Liver (tissue), 9 donors: ENCODE results near the gene PAX7. TPM values are rescaled to one million over a fixed set of nuclear protein-coding genes. Genes with fewer than 3 reads are reported as not detected.
A peak's percentile ranks its signal among the peaks of the same experiment; 100 is the strongest.

ENCODE experiments used
- DNase-seq: peaks from one replicate; pipeline ENCODE4 v3.0.0-alpha.2; 2017; ENCODE audit warnings: low spot score
- H3K27ac ChIP-seq, 2 donors: one replicate each; pipeline ENCODE4 v1.7.0; 2013; ENCODE audit warnings: inconsistent platforms in 2 of 2, low read length in 2 of 2, control low read depth in 1 of 2, low read depth in 1 of 2, mild to moderate bottlenecking in 1 of 2
- H3K27me3 ChIP-seq, 4 donors: one replicate each; pipeline versions ENCODE4 v1.6.1 to v1.7.0; 2013; ENCODE audit warnings: low read length in 3 of 4, inconsistent platforms in 1 of 4, mild to moderate bottlenecking in 1 of 4, moderate library complexity in 1 of 4; ENCODE audit not compliant: control insufficient read depth in 4 of 4, insufficient read depth in 4 of 4
- H3K36me3 ChIP-seq, 4 donors: one replicate each; pipeline versions ENCODE4 v1.6.1 to v1.7.0; 2013; ENCODE audit warnings: low read length in 3 of 4, mild to moderate bottlenecking in 3 of 4, low read depth in 1 of 4, moderate library complexity in 1 of 4; ENCODE audit not compliant: control insufficient read depth in 4 of 4, insufficient read depth in 3 of 4
- H3K4me1 ChIP-seq, 4 donors: one replicate each; pipeline versions ENCODE4 v1.6.1 to v1.7.0; 2013; ENCODE audit warnings: low read length in 3 of 4, mild to moderate bottlenecking in 3 of 4, moderate library complexity in 1 of 4; ENCODE audit not compliant: control insufficient read depth in 4 of 4, insufficient read depth in 4 of 4
- H3K4me3 ChIP-seq, 3 donors: one replicate each; pipeline versions ENCODE4 v1.6.1 to v1.7.0; 2013; ENCODE audit warnings: low read length in 3 of 3, control low read depth in 1 of 3, low read depth in 1 of 3, mild to moderate bottlenecking in 1 of 3
- H3K9ac ChIP-seq, 2 donors: one replicate each; pipeline ENCODE4 v1.7.0; 2013; ENCODE audit warnings: low read length in 2 of 2, mild to moderate bottlenecking in 2 of 2, moderate library complexity in 2 of 2, control low read depth in 1 of 2, low read depth in 1 of 2
- H3K9me3 ChIP-seq, 4 donors: one replicate each; pipeline versions ENCODE4 v1.6.1 to v1.7.0; 2013; ENCODE audit warnings: low read length in 3 of 4; ENCODE audit not compliant: control insufficient read depth in 4 of 4
- ATF3 ChIP-seq: IDR thresholded peaks from 2 replicates; pipeline ENCODE4 v1.6.1; 2016; ENCODE audit warnings: antibody characterized with exemption
- CTCF ChIP-seq: fragments of 150-350 bp; IDR thresholded peaks from 2 replicates; pipeline ENCODE4 v1.5.1; 2017; ENCODE audit warnings: improper control_type of control experiment, low read depth, low read length; ENCODE audit not compliant: missing input control
- EGR1 ChIP-seq, 2 donors: IDR thresholded peaks; 2 replicates each; pipeline ENCODE4 v1.6.1; 2016 to 2018; ENCODE audit warnings: antibody characterized with exemption in 2 of 2, low read depth in 2 of 2
- FOXA1 ChIP-seq: IDR thresholded peaks from 2 replicates; pipeline ENCODE4 v1.6.1; 2016; ENCODE audit warnings: antibody characterized with exemption
- FOXA2 ChIP-seq: IDR thresholded peaks from 2 replicates; pipeline ENCODE4 v1.6.1; 2016; ENCODE audit warnings: antibody characterized with exemption
- GABPA ChIP-seq, 2 donors: IDR thresholded peaks in 1 of 2; conservative IDR thresholded peaks in 1 of 2; 2 replicates each; pipeline ENCODE4 v1.6.1; 2016; ENCODE audit warnings: antibody characterized with exemption in 2 of 2, mild to moderate bottlenecking in 1 of 2, moderate library complexity in 1 of 2
- HNF4A ChIP-seq, 2 donors: conservative IDR thresholded peaks; 2 replicates each; pipeline ENCODE4 v1.6.1; 2016; ENCODE audit warnings: antibody characterized with exemption in 2 of 2, mild to moderate bottlenecking in 2 of 2
- HNF4G ChIP-seq: IDR thresholded peaks from 2 replicates; pipeline ENCODE4 v1.6.1; 2016; ENCODE audit warnings: antibody characterized with exemption
- NR2F2 ChIP-seq: IDR thresholded peaks from 2 replicates; pipeline ENCODE4 v1.6.1; 2016; ENCODE audit warnings: antibody characterized with exemption
- RAD21 ChIP-seq, 2 donors: IDR thresholded peaks; 2 replicates each; pipeline ENCODE4 v1.6.1; 2016; ENCODE audit warnings: antibody characterized with exemption in 2 of 2, mild to moderate bottlenecking in 2 of 2
- REST ChIP-seq: IDR thresholded peaks from 2 replicates; pipeline ENCODE4 v1.6.1; 2016; ENCODE audit warnings: antibody characterized with exemption, mild to moderate bottlenecking
- SP1 ChIP-seq: IDR thresholded peaks from 2 replicates; pipeline ENCODE4 v1.6.1; 2018; ENCODE audit warnings: antibody characterized with exemption, mild to moderate bottlenecking
- TAF1 ChIP-seq: conservative IDR thresholded peaks from 2 replicates; pipeline ENCODE4 v1.6.1; 2016; ENCODE audit warnings: antibody characterized with exemption, mild to moderate bottlenecking
- YY1 ChIP-seq: IDR thresholded peaks from 2 replicates; pipeline ENCODE4 v1.6.1; 2016; ENCODE audit warnings: antibody characterized with exemption, mild to moderate bottlenecking
- WGBS: extraction: QIAGEN DNeasy Blood & Tissue Kit; methylation state at CpG from one replicate; pipeline ENCODE4 v1.1.7; 2013; 5-methylcytosine and 5-hydroxymethylcytosine counted together
- polyA plus RNA-seq, 2 donors: library from polyadenylated mRNA; stranded (reverse) in 1 of 2; unstranded in 1 of 2; fragments of 200-250 nt in 1 of 2; fragments of >200 nt in 1 of 2; fragmentation: Nextera tagmentation in 1 of 2; extraction: Ambion mirVana in 1 of 2; gene quantifications; one replicate each; pipeline versions ENCODE4 v1.2.1 to v1.2.3, GENCODE V29; 2013 to 2015
- total RNA-seq, 2 donors: library from RNA; depleted of rRNA; stranded (reverse); fragments of >200 nt; gene quantifications; one replicate each; pipeline ENCODE4 v1.2.3, GENCODE V29; 2014
- donor health status: healthy.
- donor health status: healthy.
- donor health status: healthy.
- donor health status: healthy.
- donor health status: healthy.

Gene PAX7
- total and polyA plus RNA-seq, 4 donors = not detected

GRCh38 chr1:18581420-18581880 lies 49.2 kb upstream of the PAX7 start:
- TF ChIP-seq RAD21 (IDR thresholded peaks at IDR 0.05) (peak; percentile 59 to 84), CTCF (peak; percentile 57), REST (no peak)
- Histone ChIP-seq H3K36me3 (no peaks in the 10 kb centered on the region), H3K27me3 (peaks cover 0 to 4% (median 0%) of the 10 kb centered on the region in 4 donors), H3K4me3 (no peak overlapping the region), H3K27ac (no peak overlapping the region), H3K4me1 (no peaks in the 10 kb centered on the region), H3K9ac (no peak overlapping the region), H3K9me3 (no peaks in the 10 kb centered on the region)
- DNase-seq = peak; percentile 52
- 16% methylated on average over 17 of the region's 17 CpGs for WGBS

GRCh38 chr1:18582890-18583289 lies 47.8 kb upstream of the PAX7 start:
- peaks cover 0 to 4% (median 0%) of the 10 kb centered on the region in 4 donors for H3K27me3 ChIP-seq

GRCh38 chr1:18583326-18583941 lies 47.2 kb upstream of the PAX7 start:
- no peak overlapping the region for H3K27ac ChIP-seq
- no peak for DNase-seq

More at GRCh38 chr1:18582890-18583289, 47.8 kb upstream of the PAX7 start:
- no peaks in the 10 kb centered on the region for H3K9me3 ChIP-seq
- no peak overlapping the region for H3K4me3 ChIP-seq
- no peak for DNase-seq
- H3K27ac ChIP-seq = no peak overlapping the region
- WGBS = 46% methylated on average over 5 of the region's 5 CpGs
- TF ChIP-seq GABPA (IDR thresholded peaks at IDR 0.05 in 1 of 2, conservative IDR thresholded peaks at IDR 0.05 in 1 of 2) (no peak), HNF4A (conservative IDR thresholded peaks at IDR 0.05) (no peak), YY1 (no peak), FOXA1 (no peak), ATF3 (no peak), TAF1 (no peak), EGR1 (IDR thresholded peaks at IDR 0.05; ENCODE audit: low read depth in 2 of 2) (no peak)
- H3K9ac ChIP-seq = no peak overlapping the region
- H3K36me3 ChIP-seq = no peaks in the 10 kb centered on the region
- no peaks in the 10 kb centered on the region for H3K4me1 ChIP-seq

More at GRCh38 chr1:18583326-18583941, 47.2 kb upstream of the PAX7 start:
- Histone ChIP-seq H3K4me1 (no peaks in the 10 kb centered on the region), H3K27me3 (peaks cover 0 to 8% (median 0%) of the 10 kb centered on the region in 4 donors), H3K4me3 (no peak overlapping the region), H3K36me3 (no peaks in the 10 kb centered on the region), H3K9ac (no peak overlapping the region), H3K9me3 (no peaks in the 10 kb centered on the region)
- TF ChIP-seq CTCF (no peak), RAD21 (IDR thresholded peaks at IDR 0.05) (no peak), FOXA2 (no peak), SP1 (no peak), ATF3 (no peak), TAF1 (no peak), YY1 (no peak), HNF4G (no peak), NR2F2 (no peak), FOXA1 (no peak)
- 71% methylated on average over 7 of the region's 7 CpGs for WGBS
